PC-3 (cell line): Measurements from ENCODE around the gene APOC1. TPM values are rescaled to one million over a fixed set of nuclear protein-coding genes. Genes with fewer than 3 reads are reported as not detected.
"Not testable (repeated sequence)": the region's sequence is repeated elsewhere in the genome, so short reads cannot be mapped to it uniquely, and the experiment has no call there.

ENCODE experiments used
- ATAC-seq: fragments of 200-7000 bp; cut with Tn5 transposase; 2 replicates; pipeline ENCODE4 v1.9.1; 2020; ENCODE audit warnings: mild to moderate bottlenecking, moderate library complexity
- BruUV-seq: library from RNA; stranded (reverse); fragments of 400-500 nt; replicated peaks from 2 replicates; lab custom pipeline; 2021; lab: Mats Ljungman, UMichigan
- CTCF ChIA-PET: fragments of 300-600 bp; sonication (Branson Sonifier 250); formaldehyde crosslinking; loops from one replicate; lab custom pipeline; 2022; ENCODE audit warnings: antibody characterized with exemption; lab: Charles Lee
- POLR2A ChIA-PET: fragments of 300-600 bp; sonication (Branson Sonifier 250); formaldehyde crosslinking; loops from one replicate; lab custom pipeline; 2022; ENCODE audit warnings: antibody characterized with exemption; ENCODE audit not compliant: unreplicated experiment; lab: Charles Lee
- DNase-seq: peaks from one replicate; pipeline ENCODE4 v3.0.0-alpha.2; 2015
- H2AFZ ChIP-seq: fragments of 300-600 bp; sonication (generic); 2 replicates; pipeline ENCODE4 v1.6.0; 2016; ENCODE audit warnings: antibody characterized with exemption, low read length
- H3F3A ChIP-seq: fragments of 300-600 bp; sonication (generic); one replicate; pipeline ENCODE4 v1.6.0; 2017; ENCODE audit warnings: antibody characterized with exemption, low read length, control low read depth, mild to moderate bottlenecking; ENCODE audit not compliant: unreplicated experiment
- H3K27ac ChIP-seq: fragments of 300-600 bp; sonication (generic); 2 replicates; pipeline ENCODE4 v1.5.1; 2016; ENCODE audit warnings: mild to moderate bottlenecking, low read length
- H3K27me3 ChIP-seq: fragments of 300-600 bp; sonication (generic); 2 replicates; pipeline ENCODE4 v1.6.1; 2016; ENCODE audit warnings: low read length, mixed read lengths
- H3K36me3 ChIP-seq: fragments of 300-600 bp; sonication (generic); 2 replicates; pipeline ENCODE4 v1.6.1; 2016; ENCODE audit warnings: low read depth, mixed run types, low read length, mixed read lengths
- H3K4me1 ChIP-seq: fragments of 300-600 bp; sonication (generic); 2 replicates; pipeline ENCODE4 v1.5.1; 2016; ENCODE audit warnings: low read length; ENCODE audit not compliant: insufficient read depth
- H3K4me2 ChIP-seq: fragments of 300-600 bp; sonication (generic); 2 replicates; pipeline ENCODE4 v1.6.0; 2016; ENCODE audit warnings: low read length
- H3K4me3 ChIP-seq: fragments of 300-600 bp; sonication (generic); 2 replicates; pipeline ENCODE4 v1.5.1; 2016; ENCODE audit warnings: mild to moderate bottlenecking, low read length, mixed read lengths
- H3K79me2 ChIP-seq: fragments of 300-600 bp; sonication (generic); 2 replicates; pipeline ENCODE4 v1.6.1; 2017; ENCODE audit warnings: low read length, mixed read lengths
- H3K9ac ChIP-seq: fragments of 300-600 bp; sonication (generic); 2 replicates; pipeline ENCODE4 v1.6.0; 2016; ENCODE audit warnings: mild to moderate bottlenecking, low read length
- H3K9me2 ChIP-seq: fragments of 300-600 bp; sonication (generic); replicated peaks from 2 replicates; pipeline ENCODE4 v1.6.1; 2016; ENCODE audit warnings: mixed run types, low read length, mixed read lengths
- H3K9me3 ChIP-seq: fragments of 300-600 bp; sonication (generic); 2 replicates; pipeline ENCODE4 v1.6.1; 2016; ENCODE audit warnings: low read length, mixed read lengths
- H4K20me1 ChIP-seq: fragments of 300-600 bp; sonication (generic); 2 replicates; pipeline ENCODE4 v1.6.1; 2016; ENCODE audit warnings: low read length, mixed read lengths
- EZH2 ChIP-seq: fragments of 300-600 bp; sonication (generic); IDR thresholded peaks from one replicate; pipeline ENCODE4 v1.6.1; 2017; ENCODE audit warnings: antibody characterized with exemption, mild to moderate bottlenecking, low read length; ENCODE audit not compliant: unreplicated experiment
- EZH2phosphoT487 ChIP-seq: fragments of 300-600 bp; sonication (generic); IDR thresholded peaks from 2 replicates; pipeline ENCODE4 v1.6.1; 2018; ENCODE audit warnings: mild to moderate bottlenecking, antibody characterized with exemption, low read length, borderline replicate concordance
- intact Hi-C: fragments of 100-400 bp; cut with micrococcal nuclease; formaldehyde crosslinking; loops from 2 replicates; pipeline ENCODE4 v1.9.0; 2023
- total RNA-seq: library from RNA; depleted of rRNA; stranded (reverse); fragments of >200 nt; gene quantifications from 2 replicates; pipeline ENCODE4 v1.2.3, GENCODE V29; 2014
- TF ChIP-seq, protein P1 (sequence below): fragments of 300-600 bp; sonication (generic); conservative IDR thresholded peaks from 2 replicates; pipeline ENCODE4 v1.5.1; 2017; ENCODE audit warnings: antibody characterized with exemption, low read depth, mild to moderate bottlenecking, low read length

APOC1 gene
- total RNA-seq, 1 experiment from 2014 or later: 3.3 TPM

DNA sequence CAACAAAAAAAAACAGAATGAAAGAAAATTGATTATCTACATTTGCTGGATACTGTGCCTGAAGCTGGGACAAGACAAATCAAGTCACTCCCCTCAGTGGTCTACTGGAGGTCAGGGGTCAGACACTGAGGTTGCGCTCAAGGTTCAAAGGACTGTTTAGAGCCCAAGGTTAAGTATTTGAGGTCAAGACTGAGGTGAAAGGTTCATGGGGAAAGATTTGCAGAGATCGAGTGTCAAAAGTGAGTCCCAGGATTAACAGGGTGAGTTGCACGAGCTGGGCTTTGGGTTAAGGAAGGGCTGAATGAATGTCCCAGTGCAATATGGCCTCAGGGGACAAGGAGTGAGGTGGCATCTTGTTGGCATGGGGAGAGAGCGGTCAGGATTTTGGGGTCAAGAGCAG, 26.8 kb upstream of the APOC1 start:
- Histone ChIP-seq H3F3A (no peaks in the 10 kb centered on the region), H2AFZ (no peak overlapping the region), H3K27me3 (no peaks in the 10 kb centered on the region), H3K4me3 (no peak overlapping the region), H3K27ac (no peak overlapping the region), H4K20me1 (peaks cover 6% of the 10 kb centered on the region; the same call in 1 of the 2 replicates), H3K9me2 (no peaks in the 10 kb centered on the region), H3K4me1 (peaks cover 11% of the 10 kb centered on the region), H3K79me2 (peaks cover 16% of the 10 kb centered on the region), H3K4me2 (no peak overlapping the region), H3K9ac (no peak overlapping the region), H3K36me3 (peaks cover 4% of the 10 kb centered on the region), H3K9me3 (no peaks in the 10 kb centered on the region)
- BruUV-seq: no TSS peak
- POLR2A ChIA-PET: no interaction called here
- ATAC-seq (no peak), DNase-seq (no peak)
- TF ChIP-seq EZH2phosphoT487 (no peak), EZH2 (no peak)
- TF ChIP-seq, protein P1, sequence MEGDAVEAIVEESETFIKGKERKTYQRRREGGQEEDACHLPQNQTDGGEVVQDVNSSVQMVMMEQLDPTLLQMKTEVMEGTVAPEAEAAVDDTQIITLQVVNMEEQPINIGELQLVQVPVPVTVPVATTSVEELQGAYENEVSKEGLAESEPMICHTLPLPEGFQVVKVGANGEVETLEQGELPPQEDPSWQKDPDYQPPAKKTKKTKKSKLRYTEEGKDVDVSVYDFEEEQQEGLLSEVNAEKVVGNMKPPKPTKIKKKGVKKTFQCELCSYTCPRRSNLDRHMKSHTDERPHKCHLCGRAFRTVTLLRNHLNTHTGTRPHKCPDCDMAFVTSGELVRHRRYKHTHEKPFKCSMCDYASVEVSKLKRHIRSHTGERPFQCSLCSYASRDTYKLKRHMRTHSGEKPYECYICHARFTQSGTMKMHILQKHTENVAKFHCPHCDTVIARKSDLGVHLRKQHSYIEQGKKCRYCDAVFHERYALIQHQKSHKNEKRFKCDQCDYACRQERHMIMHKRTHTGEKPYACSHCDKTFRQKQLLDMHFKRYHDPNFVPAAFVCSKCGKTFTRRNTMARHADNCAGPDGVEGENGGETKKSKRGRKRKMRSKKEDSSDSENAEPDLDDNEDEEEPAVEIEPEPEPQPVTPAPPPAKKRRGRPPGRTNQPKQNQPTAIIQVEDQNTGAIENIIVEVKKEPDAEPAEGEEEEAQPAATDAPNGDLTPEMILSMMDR: no peak
- intact Hi-C loops: no loop called here
- CTCF ChIA-PET: no interaction called here

DNA sequence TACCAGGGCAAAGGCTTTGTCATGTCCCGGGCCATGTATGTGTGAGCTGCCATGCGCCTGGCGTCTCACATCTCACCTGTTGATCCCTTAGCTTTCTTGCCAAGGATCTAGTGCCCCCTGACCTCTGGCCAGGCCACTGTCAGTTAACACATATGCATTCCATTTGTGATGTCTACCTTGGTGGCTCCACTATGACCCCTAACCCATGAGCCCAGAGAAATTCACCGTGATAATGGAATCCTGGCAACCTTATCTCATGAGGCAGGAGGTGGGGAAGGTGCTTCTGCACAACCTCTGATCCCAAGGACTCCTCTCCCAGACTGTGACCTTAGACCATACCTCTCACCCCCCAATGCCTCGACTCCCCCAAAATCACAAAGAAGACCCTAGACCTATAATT, 26.1 kb upstream of the APOC1 start:
- DNase-seq, ATAC-seq, intact Hi-C loops, H2AFZ ChIP-seq, H3K9ac ChIP-seq, H3F3A ChIP-seq, H3K27me3 ChIP-seq, CTCF ChIA-PET, H3K4me2 ChIP-seq, H3K4me3 ChIP-seq, H3K9me3 ChIP-seq, POLR2A ChIA-PET, BruUV-seq, H4K20me1 ChIP-seq, H3K27ac ChIP-seq, H3K9me2 ChIP-seq: not testable (repeated sequence)
- H3K4me1 ChIP-seq: peaks cover 16% of the 10 kb centered on the region
- peaks cover 10% of the 10 kb centered on the region for H3K36me3 ChIP-seq
- peaks cover 23% of the 10 kb centered on the region for H3K79me2 ChIP-seq

DNA sequence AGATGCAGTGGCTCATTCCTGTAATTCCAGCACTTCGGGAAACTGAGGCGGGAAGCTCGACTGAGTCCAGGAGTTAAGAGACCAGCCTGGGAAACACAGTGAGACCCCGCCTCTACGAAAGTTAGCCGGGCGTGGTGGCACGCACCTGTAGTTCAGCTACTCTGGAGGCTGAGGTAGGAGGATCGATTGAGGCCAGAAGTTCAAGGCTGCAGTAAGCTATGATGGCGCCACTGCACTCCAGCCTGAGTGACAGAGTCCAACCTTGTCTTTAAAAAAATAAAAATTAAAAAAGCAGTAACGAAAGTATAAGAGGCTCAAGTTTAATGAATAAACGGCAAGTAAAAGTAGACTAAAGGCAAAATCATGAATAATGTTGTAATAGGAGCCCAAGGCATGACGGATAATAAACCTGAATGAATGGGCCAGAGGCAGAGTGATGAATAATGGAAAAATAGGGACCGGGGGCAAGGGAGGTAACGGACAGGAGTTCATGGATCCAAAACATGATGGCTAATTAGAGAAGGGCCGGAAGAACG, 24.5 kb upstream of the APOC1 start:
- Histone ChIP-seq H3K9ac (peak overlapping the region; percentile 80), H3K27me3 (no peaks in the 10 kb centered on the region), H4K20me1 (peaks cover 6% of the 10 kb centered on the region; the same call in 1 of the 2 replicates), H3K36me3 (peaks cover 23% of the 10 kb centered on the region), H3K27ac (peak overlapping the region; percentile 86), H3K4me2 (peak overlapping the region; percentile 84), H3K9me2 (no peaks in the 10 kb centered on the region), H3F3A (no peaks in the 10 kb centered on the region), H3K4me3 (peak overlapping the region; percentile 66), H3K4me1 (peaks cover 16% of the 10 kb centered on the region), H2AFZ (peak overlapping the region; percentile 85), H3K9me3 (no peaks in the 10 kb centered on the region), H3K79me2 (peaks cover 35% of the 10 kb centered on the region)
- no peak for ATAC-seq
- ChIA-PET CTCF (no interaction called here), POLR2A (interaction anchor here (0.6 to 1.0 kb wide), 3 partner anchors 42 to 1350 kb away, joined by 3 to 5 read pairs (median 3); partner anchors contain the start of gene NECTIN2)
- intact Hi-C loops: loop anchor here (5.0 kb wide), 1 partner anchor 43 kb away; the partner anchor contains the start of gene NECTIN2
- no peak for TF ChIP-seq EZH2
- TSS peak; percentile 72 for BruUV-seq
- no peak for DNase-seq
